SK-N-SH (cell line): ENCODE data around the gene PAPSS2. TPM values are rescaled to one million over a fixed set of nuclear protein-coding genes. Genes with fewer than 3 reads are reported as not detected.

ENCODE experiments used
- CTCF ChIA-PET: fragments of 300-600, 350-600 bp; formaldehyde crosslinking; extraction: SDS; loops from one replicate; lab custom pipeline; 2021; lab: Yijun Ruan, JAX
- POLR2A ChIA-PET: fragments of 350-600 bp; sonication (Branson Sonifier 250); formaldehyde crosslinking; extraction: SDS; loops from one replicate; lab custom pipeline; 2020; ENCODE audit warnings: antibody characterized with exemption, inconsistent platforms; lab: Yijun Ruan, JAX
- DNase-seq: peaks from one replicate; pipeline ENCODE4 v3.0.0; 2012
- H2AFZ ChIP-seq: fragments of 200-600 bp; sonication (generic); 2 replicates; pipeline ENCODE4 v1.8.1; 2016; ENCODE audit warnings: antibody characterized with exemption, mild to moderate bottlenecking, low read depth
- H3F3A ChIP-seq: fragments of 200-600 bp; sonication (generic); replicated peaks from 2 replicates; pipeline ENCODE3; 2016; ENCODE audit warnings: antibody characterized with exemption, mild to moderate bottlenecking; ENCODE audit not compliant: insufficient read depth
- H3K27ac ChIP-seq, 2 experiments: fragments of 200-500 bp in 1 of 2; fragments of 200-600 bp in 1 of 2; sonication (Bioruptor generic) in 1 of 2; sonication (generic), shearing (Covaris generic) in 1 of 2; 2 replicates each; pipeline versions ENCODE4 v1.5.1 to v1.6.1; 2014 to 2016; ENCODE audit warnings: low read depth in 2 of 2, inconsistent platforms in 1 of 2, low read length in 1 of 2, mild to moderate bottlenecking in 1 of 2, mixed read lengths in 1 of 2
- H3K27me3 ChIP-seq: fragments of 200-600 bp; sonication (generic), shearing (Covaris generic); 2 replicates; pipeline ENCODE4 v1.6.1; 2016; ENCODE audit warnings: mixed run types; ENCODE audit not compliant: insufficient read depth
- H3K36me3 ChIP-seq, 2 experiments: fragments of 200-500 bp in 1 of 2; fragments of 200-600 bp in 1 of 2; sonication (Bioruptor generic) in 1 of 2; sonication (generic) in 1 of 2; replicated peaks in 1 of 2; 2 replicates each; pipeline versions ENCODE3 to v1.5.1; 2014 to 2016; ENCODE audit warnings: low read length in 1 of 2, mild to moderate bottlenecking in 1 of 2; ENCODE audit not compliant: insufficient read depth in 2 of 2, control insufficient read depth in 1 of 2
- H3K4me1 ChIP-seq, 2 experiments: fragments of 200-500 bp in 1 of 2; fragments of 200-600 bp in 1 of 2; sonication (Bioruptor generic) in 1 of 2; sonication (generic), shearing (Covaris generic) in 1 of 2; 2 replicates each; pipeline versions ENCODE4 v1.5.1 to v1.6.1; 2014 to 2016; ENCODE audit warnings: low read depth in 1 of 2, low read length in 1 of 2, mixed run types in 1 of 2; ENCODE audit not compliant: insufficient read depth in 2 of 2, control insufficient read depth in 1 of 2
- H3K4me2 ChIP-seq: fragments of 200-600 bp; sonication (generic), shearing (Covaris generic); 2 replicates; pipeline ENCODE4 v1.6.1; 2017; ENCODE audit warnings: mixed run types
- H3K4me3 ChIP-seq, 2 experiments: fragments of 200-500 bp in 1 of 2; fragments of 200-600 bp in 1 of 2; sonication (Bioruptor generic) in 1 of 2; sonication (generic), shearing (Covaris generic) in 1 of 2; 2 replicates each; pipeline versions ENCODE4 v1.5.1 to v1.8.1; 2014 to 2016; ENCODE audit warnings: low read depth in 2 of 2, inconsistent platforms in 1 of 2, low read length in 1 of 2, mild to moderate bottlenecking in 1 of 2, mixed read lengths in 1 of 2, moderate library complexity in 1 of 2
- H3K79me2 ChIP-seq: fragments of 200-600 bp; sonication (generic); 2 replicates; pipeline ENCODE4 v1.8.1; 2017; ENCODE audit warnings: mild to moderate bottlenecking; ENCODE audit not compliant: insufficient read depth
- H3K9ac ChIP-seq: fragments of 200-600 bp; sonication (generic); 2 replicates; pipeline ENCODE4 v1.6.1; 2017; ENCODE audit warnings: mixed run types
- H3K9me2 ChIP-seq: fragments of 200-600 bp; sonication (generic); 2 replicates; pipeline ENCODE4 v1.6.1; 2017; ENCODE audit warnings: mixed run types
- H3K9me3 ChIP-seq: fragments of 200-600 bp; sonication (generic); 2 replicates; pipeline ENCODE4 v1.6.1; 2017; ENCODE audit warnings: mixed run types, mild to moderate bottlenecking, moderate library complexity
- H4K20me1 ChIP-seq: fragments of 200-600 bp; sonication (generic); 2 replicates; pipeline ENCODE4 v1.6.1; 2017; ENCODE audit warnings: mild to moderate bottlenecking, mixed run types; ENCODE audit not compliant: insufficient read depth
- CTCF ChIP-seq: fragments of 200-600 bp; sonication (generic); IDR thresholded peaks from 2 replicates; pipeline ENCODE4 v1.6.1; 2017; ENCODE audit warnings: antibody characterized with exemption, mild to moderate bottlenecking, moderate library complexity
- ELF1 ChIP-seq: IDR thresholded peaks from 2 replicates; pipeline ENCODE4 v1.4.0; 2012
- FOSL2 ChIP-seq: IDR thresholded peaks from 2 replicates; pipeline ENCODE4 v1.4.0; 2012; ENCODE audit warnings: low read depth, mild to moderate bottlenecking, moderate library complexity, borderline replicate concordance
- FOXM1 ChIP-seq: IDR thresholded peaks from 2 replicates; pipeline ENCODE4 v1.4.0; 2012; ENCODE audit warnings: low read depth, mild to moderate bottlenecking
- GABPA ChIP-seq: IDR thresholded peaks from 2 replicates; pipeline ENCODE4 v1.4.0; 2012; ENCODE audit warnings: low read depth, mild to moderate bottlenecking
- IRF3 ChIP-seq: fragments of 150-350 bp; IDR thresholded peaks from 2 replicates; pipeline ENCODE4 v1.6.1; 2016; ENCODE audit warnings: mild to moderate bottlenecking, low read depth, low read length
- JUND ChIP-seq: IDR thresholded peaks from 2 replicates; pipeline ENCODE4 v1.4.0; 2012
- NRF1 ChIP-seq: IDR thresholded peaks from 2 replicates; pipeline ENCODE4 v1.6.1; 2012; ENCODE audit warnings: low read depth, mild to moderate bottlenecking, low read length
- RFX5 ChIP-seq: IDR thresholded peaks from 2 replicates; pipeline ENCODE4 v1.6.1; 2012; ENCODE audit warnings: mild to moderate bottlenecking, improper control_type of control experiment, low read length
- USF2 ChIP-seq: fragments of 150-350 bp; IDR thresholded peaks from 2 replicates; pipeline ENCODE4 v1.6.1; 2017; ENCODE audit warnings: antibody characterized with exemption, low read length, low read depth, borderline replicate concordance
- WGBS: methylation state at CpG from one replicate; pipeline ENCODE4 v1.1.6; 2017; ENCODE audit warnings: low lambda C conversion rate; 5-methylcytosine and 5-hydroxymethylcytosine counted together
- polyA plus RNA-seq, 3 experiments: library from polyadenylated mRNA; depleted of rRNA; stranded (reverse); fragments of >200 nt; gene quantifications; 2 replicates each; pipeline ENCODE4 v1.2.3, GENCODE V29; 2012
- TF ChIP-seq, protein P1 (sequence below): IDR thresholded peaks from 2 replicates; pipeline ENCODE4 v1.6.1; 2012; ENCODE audit warnings: mild to moderate bottlenecking, low read depth, low read length, moderate library complexity

Gene PAPSS2
- polyA plus RNA-seq, 1 of the 3 experiments (the other 2 are of a cell fraction): 50.0 TPM

DNA sequence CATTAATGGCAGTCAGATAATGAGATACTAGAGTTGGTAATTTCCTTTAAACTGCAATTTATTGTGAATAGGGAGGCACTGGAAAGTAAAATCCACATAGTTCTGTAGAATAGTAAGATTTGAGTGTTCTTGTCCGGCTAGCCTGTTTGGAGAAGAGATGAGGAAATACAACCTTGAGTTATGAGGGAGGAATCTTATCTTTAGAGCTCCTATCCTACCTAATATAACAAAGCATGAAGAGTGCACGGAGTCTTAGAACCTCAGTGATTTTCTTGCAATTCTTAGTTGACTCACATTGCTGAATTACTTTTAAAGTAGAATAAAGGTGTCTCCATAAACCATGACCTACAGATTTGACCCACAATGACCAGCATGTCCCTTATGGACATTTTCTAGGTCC is 84.9 kb downstream of the PAPSS2 start:
- Histone ChIP-seq H3K4me3 (no peak overlapping the region), H3K4me1 (no peaks in the 10 kb centered on the region), H3K79me2 (no peaks in the 10 kb centered on the region), H4K20me1 (no peaks in the 10 kb centered on the region), H2AFZ (no peak overlapping the region), H3K36me3 (peaks cover 6 to 69% of the 10 kb centered on the region in 2 experiments), H3K9me2 (no peaks in the 10 kb centered on the region), H3F3A (peaks cover 11% of the 10 kb centered on the region), H3K4me2 (no peak overlapping the region), H3K27ac (no peak overlapping the region), H3K9me3 (no peaks in the 10 kb centered on the region), H3K9ac (no peak overlapping the region), H3K27me3 (no peaks in the 10 kb centered on the region)
- no peak for DNase-seq
- WGBS: 100% methylated on average over 2 of the region's 2 CpGs
- POLR2A ChIA-PET: no interaction called here
- TF ChIP-seq, protein P1, sequence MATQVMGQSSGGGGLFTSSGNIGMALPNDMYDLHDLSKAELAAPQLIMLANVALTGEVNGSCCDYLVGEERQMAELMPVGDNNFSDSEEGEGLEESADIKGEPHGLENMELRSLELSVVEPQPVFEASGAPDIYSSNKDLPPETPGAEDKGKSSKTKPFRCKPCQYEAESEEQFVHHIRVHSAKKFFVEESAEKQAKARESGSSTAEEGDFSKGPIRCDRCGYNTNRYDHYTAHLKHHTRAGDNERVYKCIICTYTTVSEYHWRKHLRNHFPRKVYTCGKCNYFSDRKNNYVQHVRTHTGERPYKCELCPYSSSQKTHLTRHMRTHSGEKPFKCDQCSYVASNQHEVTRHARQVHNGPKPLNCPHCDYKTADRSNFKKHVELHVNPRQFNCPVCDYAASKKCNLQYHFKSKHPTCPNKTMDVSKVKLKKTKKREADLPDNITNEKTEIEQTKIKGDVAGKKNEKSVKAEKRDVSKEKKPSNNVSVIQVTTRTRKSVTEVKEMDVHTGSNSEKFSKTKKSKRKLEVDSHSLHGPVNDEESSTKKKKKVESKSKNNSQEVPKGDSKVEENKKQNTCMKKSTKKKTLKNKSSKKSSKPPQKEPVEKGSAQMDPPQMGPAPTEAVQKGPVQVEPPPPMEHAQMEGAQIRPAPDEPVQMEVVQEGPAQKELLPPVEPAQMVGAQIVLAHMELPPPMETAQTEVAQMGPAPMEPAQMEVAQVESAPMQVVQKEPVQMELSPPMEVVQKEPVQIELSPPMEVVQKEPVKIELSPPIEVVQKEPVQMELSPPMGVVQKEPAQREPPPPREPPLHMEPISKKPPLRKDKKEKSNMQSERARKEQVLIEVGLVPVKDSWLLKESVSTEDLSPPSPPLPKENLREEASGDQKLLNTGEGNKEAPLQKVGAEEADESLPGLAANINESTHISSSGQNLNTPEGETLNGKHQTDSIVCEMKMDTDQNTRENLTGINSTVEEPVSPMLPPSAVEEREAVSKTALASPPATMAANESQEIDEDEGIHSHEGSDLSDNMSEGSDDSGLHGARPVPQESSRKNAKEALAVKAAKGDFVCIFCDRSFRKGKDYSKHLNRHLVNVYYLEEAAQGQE: no peak
- TF ChIP-seq ELF1 (no peak), CTCF (no peak), JUND (no peak), GABPA (no peak), USF2 (no peak), FOXM1 (no peak), NRF1 (no peak), RFX5 (no peak), FOSL2 (no peak), IRF3 (no peak)
- CTCF ChIA-PET: interaction anchor here (0.9 to 1.2 kb wide), 3 partner anchors 10 to 28 kb away, joined by 3 to 4 read pairs (median 4); no protein-coding TSS in a partner anchor
